ENCODE data around the gene OR10C1. TPM values are rescaled to one million over a fixed set of nuclear protein-coding genes. Genes with fewer than 3 reads are reported as not detected.
"Not testable (repeated sequence)": the region's sequence is repeated elsewhere in the genome, so short reads cannot be mapped to it uniquely, and the experiment has no call there.

OR10C1 gene, protein sequence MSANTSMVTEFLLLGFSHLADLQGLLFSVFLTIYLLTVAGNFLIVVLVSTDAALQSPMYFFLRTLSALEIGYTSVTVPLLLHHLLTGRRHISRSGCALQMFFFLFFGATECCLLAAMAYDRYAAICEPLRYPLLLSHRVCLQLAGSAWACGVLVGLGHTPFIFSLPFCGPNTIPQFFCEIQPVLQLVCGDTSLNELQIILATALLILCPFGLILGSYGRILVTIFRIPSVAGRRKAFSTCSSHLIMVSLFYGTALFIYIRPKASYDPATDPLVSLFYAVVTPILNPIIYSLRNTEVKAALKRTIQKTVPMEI
- not detected in 2 replicates for total RNA-seq (2014; rRNA removed; shearing (Covaris generic))

DNA sequence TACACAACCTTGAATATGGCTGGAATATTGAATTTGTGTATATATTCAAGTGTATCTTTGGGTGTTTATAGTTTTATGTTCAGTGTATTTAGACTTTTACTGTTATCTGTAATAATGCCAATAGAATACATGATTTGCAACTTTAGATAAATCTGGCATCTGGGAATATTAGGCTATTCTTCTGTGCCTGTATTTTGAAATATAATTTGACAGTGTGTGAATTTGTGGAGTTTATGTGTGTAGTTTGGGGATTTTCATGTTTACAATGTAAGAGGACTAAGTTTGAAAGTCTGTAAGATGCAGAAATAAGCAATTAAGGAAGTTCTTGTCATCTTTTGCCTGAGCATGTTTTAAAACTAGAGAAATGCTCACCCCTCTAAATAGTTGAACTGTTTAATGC lies at the start of gene OR10C1:
TSS of gene OR10C1 (plus strand) at position 301 of the 400 bp plus-strand sequence. CDS start 710 bp downstream, outside the sequence.
- DNase-seq (ENCODE audit: low read depth) = no peak

DNA sequence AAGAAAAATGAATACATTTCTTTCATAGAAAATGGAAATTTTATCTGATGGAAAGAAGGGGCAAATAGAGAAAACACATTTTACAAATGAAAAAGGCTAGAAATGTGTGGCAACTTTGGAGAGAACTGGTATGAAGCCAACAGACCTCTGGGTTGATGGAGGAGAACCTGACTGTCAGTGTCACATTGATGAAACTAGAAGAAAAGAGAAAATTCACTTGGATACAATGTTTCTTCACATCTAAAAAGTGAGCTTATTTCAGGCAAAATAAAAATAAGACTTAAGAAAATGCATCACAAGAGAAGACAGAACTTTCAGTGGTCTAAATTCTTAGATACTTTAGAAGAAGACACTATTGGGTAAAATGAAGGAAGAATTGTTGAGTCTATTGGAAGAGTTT lies 43.8 kb upstream of the OR10C1 start, which contains the start of gene OR12D2:
TSS of gene OR12D2 (plus strand) at position 301 of the 400 bp plus-strand sequence. CDS start 1,069 bp downstream, outside the sequence.
- DNase-seq (ENCODE audit: low read depth) = no peak

DNA sequence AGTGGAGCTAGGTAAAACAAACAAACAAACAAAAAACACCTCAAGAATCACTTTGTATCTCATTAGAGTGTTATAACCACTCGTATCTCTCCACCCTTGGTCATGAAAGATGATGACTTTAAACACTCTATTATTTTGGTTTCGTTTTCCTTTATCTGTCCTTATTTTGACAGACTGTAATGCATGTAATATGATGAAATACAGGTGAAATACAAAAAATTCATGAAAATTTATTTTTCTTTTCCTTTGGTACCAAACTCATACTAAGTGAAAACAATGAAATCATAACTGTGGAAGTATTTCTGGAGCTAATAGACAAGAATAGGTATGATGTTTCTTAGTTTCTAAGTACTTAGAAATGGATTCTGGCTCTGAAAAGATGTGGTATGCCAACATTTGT lies 39.6 kb upstream of the OR10C1 start:
- DNase-seq (ENCODE audit: low read depth) = no peak

DNA sequence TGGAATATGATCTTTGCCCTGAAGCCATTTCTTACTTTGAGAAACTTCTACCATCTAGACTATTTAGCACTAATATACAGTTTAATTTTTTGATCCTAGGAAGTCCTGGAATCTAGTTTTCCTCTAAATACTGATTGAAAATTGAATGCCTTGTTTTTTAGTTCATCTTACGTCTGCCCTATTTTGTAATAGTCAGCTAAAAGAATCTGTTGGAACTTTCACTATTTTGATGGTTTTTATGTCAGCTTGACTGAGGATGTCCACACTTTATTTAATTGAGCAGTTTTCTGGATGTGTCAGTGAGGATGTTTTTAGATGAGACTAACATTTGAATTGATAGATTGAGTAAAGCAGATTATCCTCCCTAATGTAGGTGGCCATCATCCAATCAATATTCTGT lies 35.3 kb upstream of the OR10C1 start:
- no peak for DNase-seq (ENCODE audit: low read depth)

DNA sequence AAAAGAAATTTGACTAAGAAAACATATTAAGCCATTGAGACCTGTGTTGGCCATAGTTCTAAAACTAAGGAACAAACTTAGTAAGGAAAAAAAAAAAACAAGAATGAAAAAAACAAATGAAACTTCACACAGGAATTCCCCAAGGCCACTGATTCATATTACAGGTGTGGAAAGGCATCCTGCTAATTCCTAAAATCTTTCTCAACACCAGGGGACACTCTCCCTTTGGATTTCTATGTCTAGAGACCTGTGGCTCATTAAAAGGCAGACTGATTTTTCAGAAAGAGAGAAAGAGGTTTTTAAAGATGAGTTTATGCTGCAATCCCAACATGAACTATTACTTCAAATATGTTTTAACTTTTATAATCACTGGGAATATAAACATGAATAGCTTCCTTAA lies 24.5 kb upstream of the OR10C1 start, which contains the start of gene OR12D1:
TSS of gene OR12D1 (plus strand) at position 341 of the 400 bp plus-strand sequence.
- DNase-seq (ENCODE audit: low read depth) = peak; percentile 15

DNA sequence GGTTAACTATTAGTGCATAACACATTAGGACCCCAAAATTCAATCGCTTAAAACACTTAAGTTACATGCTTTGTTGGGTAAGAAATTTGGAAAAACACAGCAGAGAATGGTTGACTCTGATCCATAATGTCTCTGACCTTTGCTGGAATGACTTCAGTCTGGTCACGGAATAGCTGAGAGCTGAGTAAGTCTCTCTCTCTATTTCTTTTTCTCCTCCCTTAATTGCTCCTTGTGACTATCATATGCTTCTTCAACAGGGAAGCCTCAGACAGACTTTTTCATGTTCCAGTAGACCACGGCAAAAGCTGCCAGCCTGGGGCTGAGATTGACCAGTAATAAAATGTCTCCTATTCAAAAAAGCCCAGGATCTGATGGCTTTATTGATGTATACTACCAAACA lies 19.6 kb upstream of the OR10C1 start:
- peak; percentile 27 for DNase-seq (ENCODE audit: low read depth)

DNA sequence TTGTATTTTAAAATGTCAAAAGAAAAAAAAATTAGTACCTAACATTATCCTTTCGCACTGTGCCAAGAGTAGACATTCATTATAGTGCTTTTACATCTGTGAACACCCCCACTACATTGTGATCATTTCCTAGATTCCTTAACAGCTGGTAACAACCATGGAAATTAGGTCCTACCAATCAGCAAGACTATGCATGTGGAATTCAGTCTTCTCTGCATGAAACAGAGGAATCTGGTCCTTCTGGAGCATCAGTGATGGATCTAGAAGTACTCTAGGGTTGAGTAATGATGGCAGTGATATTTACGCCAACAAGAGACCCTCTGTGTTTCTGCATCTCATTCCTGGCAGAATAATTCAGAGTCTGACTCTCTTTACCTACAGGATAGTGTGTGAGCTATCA lies 14.9 kb upstream of the OR10C1 start:
- DNase-seq (ENCODE audit: low read depth) = no peak

DNA sequence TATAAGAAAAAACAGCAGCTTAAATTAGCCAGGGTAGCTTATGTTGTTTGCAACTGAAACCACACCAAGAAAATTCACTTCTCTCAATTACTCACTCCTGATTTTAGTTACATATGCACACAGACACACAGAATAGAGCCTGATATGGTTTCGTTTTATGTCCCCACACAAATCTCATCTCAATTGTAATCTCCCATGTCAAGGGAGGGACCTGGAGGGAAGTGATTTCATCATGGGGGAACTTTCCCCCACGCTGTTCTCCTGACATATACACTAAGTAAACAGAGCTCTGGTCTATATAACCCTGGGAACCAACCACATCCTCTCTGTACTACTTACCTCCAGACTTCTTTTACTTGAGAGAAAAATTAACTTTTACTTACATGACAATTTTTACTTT lies 14.5 kb upstream of the OR10C1 start:
- DNase-seq (ENCODE audit: low read depth) = peak; percentile 15

DNA sequence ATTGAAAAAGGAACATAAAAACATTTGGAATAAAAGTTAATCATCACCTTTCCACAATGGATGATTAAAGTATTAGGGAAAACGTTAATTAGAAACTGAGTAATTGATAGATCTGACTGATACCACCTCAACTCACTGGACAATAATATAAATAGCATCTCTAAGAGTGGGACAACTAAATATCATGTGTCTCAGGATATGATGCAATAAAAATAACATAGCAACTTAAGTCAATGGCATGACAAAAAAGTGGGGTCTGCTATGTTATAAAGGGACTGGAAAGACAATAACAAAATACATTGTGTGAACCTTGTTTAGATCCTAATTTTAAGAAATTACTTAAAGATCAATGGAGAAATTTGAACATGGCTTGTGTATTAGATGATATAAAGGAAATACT lies 14.0 kb upstream of the OR10C1 start:
- DNase-seq (ENCODE audit: low read depth) = no peak

DNA sequence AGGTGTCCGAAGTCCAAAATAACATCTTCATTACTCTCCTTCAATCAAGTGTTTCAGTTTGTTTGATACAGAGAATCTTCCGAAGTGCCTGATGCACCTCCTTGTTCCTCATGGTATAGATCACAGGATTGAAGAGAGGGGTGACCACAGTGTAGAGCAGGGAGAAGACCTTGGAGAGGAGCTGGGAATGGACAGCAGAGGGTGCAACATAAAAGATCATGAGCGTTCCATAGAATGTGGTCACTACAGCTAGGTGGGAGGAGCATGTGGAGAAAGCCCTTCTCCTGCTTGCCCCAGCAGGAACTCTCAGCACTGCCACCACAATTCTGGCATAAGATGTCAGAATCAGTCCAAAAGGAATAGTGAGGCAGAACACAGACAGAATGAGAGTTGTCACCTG lies 12.5 kb upstream of the OR10C1 start:
- no peak for DNase-seq (ENCODE audit: low read depth)

DNA sequence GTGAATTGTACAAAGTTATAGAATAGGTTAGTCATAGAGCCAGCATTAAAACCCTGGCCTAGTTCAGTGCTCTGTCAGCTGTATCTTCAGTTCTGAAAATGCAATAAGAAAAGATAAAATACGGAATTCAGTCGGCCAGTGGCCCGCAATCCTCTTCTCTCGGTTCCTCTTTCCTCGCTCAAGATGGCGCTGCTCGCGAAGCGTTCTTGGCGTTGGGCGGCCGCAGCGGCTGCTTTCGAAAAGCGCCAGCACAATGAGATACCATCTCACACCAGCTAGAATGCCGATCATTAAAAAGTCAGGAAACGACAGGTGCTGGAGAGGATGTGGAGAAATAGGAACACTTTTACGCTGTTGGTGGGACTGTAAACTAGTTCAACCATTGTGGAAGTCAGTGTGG lies 2.4 kb upstream of the OR10C1 start:
- DNase-seq (ENCODE audit: low read depth) = peak; percentile 61

DNA sequence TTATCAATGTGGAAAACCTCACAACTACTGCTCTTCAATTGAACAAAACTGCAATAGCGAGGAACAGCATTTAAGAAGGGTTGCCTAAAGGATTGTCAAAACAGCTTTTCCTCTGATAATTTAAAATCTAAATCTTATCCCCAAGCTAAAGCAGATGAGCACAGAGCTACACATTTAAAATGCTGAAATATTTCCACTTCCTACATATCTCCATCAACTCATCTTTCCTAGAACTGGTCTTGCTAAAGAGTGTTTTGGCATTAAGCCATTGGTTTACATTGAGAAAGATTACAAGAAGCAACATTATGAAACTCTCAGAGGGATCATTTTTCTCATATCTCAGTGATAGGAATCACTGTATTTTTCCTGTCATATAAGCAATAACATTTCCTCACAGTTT lies 3.6 kb downstream of the OR10C1 start:
- DNase-seq (ENCODE audit: low read depth) = no peak

DNA sequence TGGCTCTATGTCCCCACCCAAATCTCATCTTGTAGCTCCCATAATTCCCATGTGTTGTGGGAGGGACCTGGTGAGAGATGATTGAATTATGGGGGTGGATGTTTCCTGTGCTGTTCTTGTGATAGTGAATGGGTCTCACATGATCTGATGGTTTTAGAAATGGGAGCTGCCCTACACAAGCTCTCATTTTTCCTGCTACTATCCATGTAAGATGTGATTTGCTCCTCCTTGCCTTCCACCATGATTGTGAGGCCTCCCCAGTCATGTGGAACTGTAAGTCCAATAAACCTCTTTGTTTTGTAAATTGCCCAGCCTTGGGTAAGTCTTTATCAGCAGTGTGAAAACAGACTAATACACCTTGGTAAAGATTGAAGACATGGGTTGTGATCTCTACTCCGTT lies 4.9 kb downstream of the OR10C1 start:
- DNase-seq (ENCODE audit: low read depth) = not testable (repeated sequence)

DNA sequence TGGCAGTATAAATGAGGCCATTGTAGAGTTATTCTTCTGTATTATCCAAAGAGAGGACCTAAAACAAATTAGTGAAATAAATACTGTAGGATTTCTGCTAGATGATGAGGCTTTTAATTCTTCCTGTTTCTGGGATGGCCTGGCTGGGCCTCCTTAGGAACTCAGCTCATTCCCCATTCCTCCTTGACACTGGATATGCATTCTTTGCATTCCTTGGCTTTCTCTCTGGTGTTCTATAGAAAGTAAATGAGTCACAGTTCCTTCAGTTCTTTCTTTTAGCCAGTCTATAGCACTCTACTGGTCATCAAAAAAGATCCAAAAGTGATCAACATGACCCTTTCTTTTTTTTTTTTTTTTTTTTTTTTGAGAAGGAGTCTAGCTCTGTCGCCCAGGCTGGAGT lies 8.6 kb downstream of the OR10C1 start:
- peak; percentile 68 for DNase-seq (ENCODE audit: low read depth)

DNA sequence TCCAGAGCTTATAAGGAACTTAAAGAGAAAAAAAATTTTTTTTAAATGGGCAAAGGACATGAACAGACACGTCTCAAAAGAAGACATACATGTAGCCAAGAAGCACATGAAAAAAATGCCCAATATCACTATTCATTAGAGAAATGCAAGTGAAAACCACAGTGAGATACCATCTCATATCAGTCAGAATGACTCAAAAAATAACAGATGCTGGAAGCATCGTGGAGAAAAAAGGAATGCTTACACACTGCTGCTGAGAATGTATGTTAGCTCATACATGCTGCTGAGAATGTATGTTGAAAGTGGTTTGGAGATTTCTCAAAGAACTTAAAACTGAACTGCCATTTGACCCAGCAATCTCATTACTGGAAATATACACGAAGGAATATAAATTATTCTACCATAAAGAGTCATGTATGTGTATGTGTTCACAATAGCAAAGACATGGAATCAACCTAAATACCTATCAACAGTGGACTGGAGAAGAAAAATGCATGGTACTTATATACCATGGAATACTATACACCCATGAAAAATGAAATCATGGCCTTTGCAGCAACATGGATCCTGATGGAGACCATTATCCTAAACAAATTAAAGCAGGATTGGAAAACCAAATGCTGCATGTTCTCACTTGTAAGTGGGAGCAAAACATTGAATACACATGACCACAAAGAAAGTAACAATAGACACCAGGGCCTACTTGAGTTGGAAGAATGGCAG lies 12.5 kb downstream of the OR10C1 start:
- DNase-seq (ENCODE audit: low read depth) = peak; percentile 49

DNA sequence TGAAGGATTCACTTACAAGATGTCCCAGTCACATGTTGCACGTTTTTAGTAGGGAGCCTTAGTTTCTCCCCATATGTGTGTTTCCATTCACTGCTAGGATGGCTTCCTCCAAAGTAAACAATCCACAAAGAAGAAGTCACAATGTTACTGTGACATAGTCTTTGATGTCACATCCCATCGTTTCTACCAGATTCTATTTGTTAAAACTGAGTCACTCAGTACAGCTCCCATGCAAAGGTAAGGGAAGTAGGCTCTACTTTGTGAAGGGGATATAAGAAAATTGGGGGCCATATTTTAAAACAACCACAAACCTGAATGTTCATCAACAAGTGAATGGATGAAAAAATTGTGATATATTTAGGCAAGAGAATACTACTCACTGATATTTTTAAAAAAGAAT lies 17.9 kb downstream of the OR10C1 start, which contains the start of the genes OR11A1 and OR2H1:
TSS of gene OR11A1 (minus strand) at position 101 of the 400 bp plus-strand sequence. CDS start 29,430 bp downstream, outside the sequence.
TSS of gene OR2H1 (plus strand) at position 185 of the 400 bp plus-strand sequence. CDS start 4,615 bp downstream, outside the sequence.
- no peak for DNase-seq (ENCODE audit: low read depth)

DNA sequence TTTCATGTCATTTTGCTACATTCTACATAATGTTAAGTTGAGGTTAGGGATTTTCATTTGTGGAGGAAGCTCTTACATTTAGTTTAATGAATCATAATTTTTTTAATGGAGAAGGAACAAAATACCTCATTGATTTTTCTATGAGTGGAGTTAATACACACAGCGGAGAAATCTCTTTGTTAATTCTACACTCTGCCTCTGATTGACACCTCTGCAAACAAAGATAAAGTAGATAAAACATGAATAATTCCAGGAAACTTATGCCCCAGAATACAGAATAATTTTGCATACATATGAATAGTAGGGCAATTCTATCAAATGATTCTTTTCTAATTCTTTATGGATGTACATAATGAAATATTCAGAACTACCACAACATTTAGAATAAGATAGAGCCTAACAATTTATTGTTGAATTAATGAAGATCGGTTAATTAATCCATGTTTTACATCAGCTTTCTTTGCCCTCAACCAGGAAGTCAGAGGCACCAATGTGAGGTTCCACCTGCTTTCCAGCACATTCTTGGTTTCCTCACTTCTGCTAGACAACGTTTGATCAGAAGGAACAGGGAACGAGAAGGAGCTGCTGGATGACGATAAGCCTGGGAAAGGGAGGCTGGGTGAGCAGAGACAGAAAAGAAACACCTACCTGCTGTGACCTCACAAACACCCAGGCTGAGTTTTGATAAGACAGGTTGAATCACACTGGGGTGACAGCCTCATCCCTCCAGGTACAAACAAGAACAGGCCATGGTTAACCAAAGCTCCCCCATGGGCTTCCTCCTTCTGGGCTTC lies 22.1 kb downstream of the OR10C1 start:
- DNase-seq (ENCODE audit: low read depth) = no peak

DNA sequence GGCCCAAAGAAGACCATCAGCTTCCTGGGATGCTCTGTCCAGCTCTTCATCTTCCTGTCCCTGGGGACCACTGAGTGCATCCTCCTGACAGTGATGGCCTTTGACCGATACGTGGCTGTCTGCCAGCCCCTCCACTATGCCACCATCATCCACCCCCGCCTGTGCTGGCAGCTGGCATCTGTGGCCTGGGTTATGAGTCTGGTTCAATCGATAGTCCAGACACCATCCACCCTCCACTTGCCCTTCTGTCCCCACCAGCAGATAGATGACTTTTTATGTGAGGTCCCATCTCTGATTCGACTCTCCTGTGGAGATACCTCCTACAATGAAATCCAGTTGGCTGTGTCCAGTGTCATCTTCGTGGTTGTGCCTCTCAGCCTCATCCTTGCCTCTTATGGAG lies 22.9 kb downstream of the OR10C1 start:
- no peak for DNase-seq (ENCODE audit: low read depth)

DNA sequence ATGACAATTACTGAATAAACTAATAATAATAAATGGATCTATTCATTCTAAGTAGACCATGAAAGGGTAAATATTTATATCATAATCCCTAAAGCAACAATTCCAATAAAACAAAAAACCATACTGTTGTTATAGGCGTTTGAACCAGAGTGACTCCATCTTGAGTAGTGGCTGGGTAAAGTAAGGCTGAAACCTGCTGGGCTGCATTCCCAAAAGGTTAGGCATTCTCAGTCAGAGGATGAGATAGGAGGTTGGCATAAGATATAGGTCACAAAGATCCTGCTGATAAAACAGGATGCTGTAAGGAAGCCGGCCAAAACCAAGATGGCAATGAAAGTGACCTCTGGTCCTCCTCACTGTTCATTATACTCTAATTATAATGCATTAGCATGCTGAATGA lies 26.2 kb downstream of the OR10C1 start:
- DNase-seq (ENCODE audit: low read depth) = no peak

DNA sequence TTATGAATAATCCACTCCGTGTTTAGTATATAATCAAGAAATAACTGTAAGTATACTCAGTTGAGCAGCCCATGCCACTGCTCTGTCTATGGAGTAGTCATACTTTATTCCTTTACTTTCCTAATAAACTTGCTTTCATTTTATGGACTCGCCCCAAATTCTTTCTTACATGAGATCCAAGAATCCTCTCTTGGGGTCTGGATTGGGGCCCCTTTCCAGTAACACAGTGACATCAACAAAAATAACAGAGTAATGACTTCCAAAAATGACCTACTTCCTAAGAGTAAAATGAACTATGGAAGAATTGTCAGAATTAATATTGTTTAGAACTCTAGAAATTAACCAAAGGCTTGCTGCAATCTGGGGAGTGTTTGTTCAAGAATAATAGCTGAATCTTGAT lies 26.7 kb downstream of the OR10C1 start:
- no peak for DNase-seq (ENCODE audit: low read depth)

DNA sequence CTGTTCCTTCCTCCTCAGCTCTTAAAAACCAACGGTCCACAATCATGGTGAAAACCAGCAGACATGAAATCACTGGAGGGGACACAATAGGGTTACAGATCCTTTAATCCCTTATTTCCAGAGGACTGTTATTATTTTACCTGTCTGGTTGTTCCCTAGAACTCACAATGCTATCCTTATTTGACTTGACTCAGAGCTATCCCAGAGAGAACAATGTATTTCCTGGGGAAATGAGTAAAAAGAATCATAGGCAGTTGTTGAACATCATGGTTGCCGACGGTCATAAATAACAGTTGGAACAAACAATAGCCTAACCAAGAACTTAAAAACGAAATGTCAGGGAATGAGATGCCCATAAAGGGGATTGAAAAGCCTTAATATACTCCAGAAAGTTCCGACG lies 27.1 kb downstream of the OR10C1 start:
- DNase-seq (ENCODE audit: low read depth) = no peak

DNA sequence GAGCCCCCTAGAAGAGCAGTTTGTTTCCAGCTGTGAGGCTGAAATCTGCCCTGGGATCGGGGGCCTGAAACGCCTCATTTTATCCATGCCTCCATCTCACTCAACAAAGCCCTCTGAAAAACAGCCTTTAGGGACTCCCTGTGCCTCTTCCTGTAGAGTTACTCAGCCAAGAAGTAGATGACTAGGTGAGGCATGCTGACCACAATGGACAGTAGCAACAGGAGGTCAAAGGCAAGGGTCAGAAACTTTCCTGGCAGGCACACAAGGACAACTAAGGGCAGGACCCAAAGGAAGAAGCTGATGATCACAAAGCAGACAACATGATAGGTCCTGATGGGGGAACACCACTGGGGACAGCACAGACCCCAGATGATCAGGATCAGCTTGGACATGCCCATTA lies 35.9 kb downstream of the OR10C1 start:
- no peak for DNase-seq (ENCODE audit: low read depth)
